ENCODE data around the gene PKMYT1.

The PKMYT1 gene

GRCh38 chr16:2924901-2925755, 55.1 kb downstream of the PKMYT1 start:
- Histone ChIP-seq H3K36me3 (replicated peaks) (peaks cover 14% of the 10 kb centered on the region), H3K4me3 (ENCODE audit: low read depth, low read length) (no peak overlapping the region), H3K27me3 (replicated peaks) (no peaks in the 10 kb centered on the region), H3K27ac (no peak overlapping the region)
- in situ Hi-C loops (cut with HindIII; ENCODE audit: low pct_ligation_motif_present, low sequenced_read_pairs): no loop called here
- TF ChIP-seq CTCF (IDR thresholded peaks at IDR 0.05; ENCODE audit: low read depth, low read length, missing control alignments): no peak
- no peak for DNase-seq

GRCh38 chr16:2923481-2923880, 56.8 kb downstream of the PKMYT1 start:
- TF ChIP-seq CTCF (IDR thresholded peaks at IDR 0.05; ENCODE audit: low read depth, low read length, missing control alignments): no peak
- H3K36me3 ChIP-seq (replicated peaks): peaks cover 12% of the 10 kb centered on the region
- DNase-seq: no peak
- in situ Hi-C loops (cut with HindIII; ENCODE audit: low pct_ligation_motif_present, low sequenced_read_pairs): no loop called here
- no peak overlapping the region for H3K4me3 ChIP-seq (ENCODE audit: low read depth, low read length)
- no peak overlapping the region for H3K27ac ChIP-seq
- H3K27me3 ChIP-seq (replicated peaks): no peaks in the 10 kb centered on the region
